Measurements from ENCODE around the gene DENND1B. TPM values are rescaled to one million over a fixed set of nuclear protein-coding genes. Genes with fewer than 3 reads are reported as not detected.

Gene DENND1B
- total and polyA plus RNA-seq, 9 of the 15 experiments (the other 6 are each of a cell fraction or from before 2014, with no cell fraction given), result 2.1 to 12.1 (median 7.5) TPM

DNA sequence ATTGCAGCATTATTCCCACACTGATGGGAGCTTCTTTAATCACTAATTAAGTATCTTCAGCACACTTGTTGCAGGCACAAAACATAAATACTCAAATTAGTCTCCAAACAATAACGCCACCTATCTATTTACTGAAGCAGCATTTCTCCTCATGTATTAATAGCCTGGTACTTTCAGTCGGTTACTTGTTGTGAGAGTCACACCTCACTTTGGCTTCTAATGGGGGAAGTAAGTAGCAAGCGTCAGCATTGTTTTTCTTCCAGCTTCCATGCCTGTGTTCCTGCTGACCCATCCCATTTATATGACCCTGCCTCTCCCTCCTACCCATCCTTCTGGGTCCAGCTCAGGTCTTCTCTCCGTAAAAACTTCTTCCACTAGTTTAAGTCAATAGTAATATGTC lies 31.9 kb upstream of the DENND1B start:
- Histone ChIP-seq H3K4me2 (ENCODE audit: insufficient read depth, low read length) (no peak overlapping the region), H3K4me1 (replicated peaks in 1 of 2; ENCODE audit: control insufficient read depth in 2 of 2, insufficient read depth in 2 of 2, low read length in 2 of 2) (no peaks in the 10 kb centered on the region), H3K4me3 (no peak overlapping the region), H4K20me1 (replicated peaks; ENCODE audit: control insufficient read depth, insufficient read depth, low read length) (no peaks in the 10 kb centered on the region), H2AFZ (ENCODE audit: low read depth, low read length) (0 out of 2 replicates have a peak overlapping the region, but pooled peaks have one; percentile 0), H3K36me3 (ENCODE audit: control insufficient read depth, insufficient read depth, low read length) (no peaks in the 10 kb centered on the region), H3K9me1 (ENCODE audit: control insufficient read depth, insufficient read depth, low read length) (no peaks in the 10 kb centered on the region), H3K79me2 (ENCODE audit: control insufficient read depth, insufficient read depth, low read length) (no peaks in the 10 kb centered on the region), H3K9me3 (replicated peaks; ENCODE audit: control insufficient read depth, insufficient read depth, low read depth, low read length) (no peaks in the 10 kb centered on the region), H3K9ac (ENCODE audit: insufficient read depth in 1 of 2, low read depth in 2 of 2, low read length in 2 of 2) (no peak overlapping the region), H3K27ac (ENCODE audit: extremely low read depth, low read depth, low read length) (no peak overlapping the region), H3K27me3 (ENCODE audit: control insufficient read depth in 2 of 2, insufficient read depth in 2 of 2, low read length in 2 of 2) (no peaks in the 10 kb centered on the region; a peak in 2 of 5 replicates)
- ATAC-seq (no peak; the same call in 2 of the 3 replicates), DNase-seq (ENCODE audit: extremely low read depth in 1 of 4, low spot score in 3 of 4) (no peak), FAIRE-seq (no peak)
- intact Hi-C loops (cut with micrococcal nuclease), result no loop called here
- no TSS peak for BruUV-seq (replicated peaks)
- in situ Hi-C loops (cut with MboI), result no loop called here
- TF ChIP-seq FOXK2 (conservative IDR thresholded peaks at IDR 0.05 in 1 of 2, IDR thresholded peaks at IDR 0.05 in 1 of 2; ENCODE audit: low read depth in 2 of 2) (no peak), HDAC1 (IDR thresholded peaks at IDR 0.05) (no peak), ZNF197 (CRISPR knock-in tag; IDR thresholded peaks at IDR 0.05; ENCODE audit: low read depth) (no peak), BRD9 (IDR thresholded peaks at IDR 0.05; ENCODE audit: low read depth, partially characterized antibody) (no peak), SLC30A9 (CRISPR knock-in tag; IDR thresholded peaks at IDR 0.05) (no peak), NBN (IDR thresholded peaks at IDR 0.05; ENCODE audit: low read depth) (no peak), ZNF696 (CRISPR knock-in tag; conservative IDR thresholded peaks at IDR 0.05) (no peak), ZNF584 (CRISPR knock-in tag; IDR thresholded peaks at IDR 0.05; ENCODE audit: low read depth) (no peak), CBX2 (IDR thresholded peaks at IDR 0.05; ENCODE audit: insufficient read depth, low read length, poor library complexity, severe bottlenecking) (no peak), ATF7 (IDR thresholded peaks at IDR 0.05) (no peak)
- TF ChIP-seq, protein P1, sequence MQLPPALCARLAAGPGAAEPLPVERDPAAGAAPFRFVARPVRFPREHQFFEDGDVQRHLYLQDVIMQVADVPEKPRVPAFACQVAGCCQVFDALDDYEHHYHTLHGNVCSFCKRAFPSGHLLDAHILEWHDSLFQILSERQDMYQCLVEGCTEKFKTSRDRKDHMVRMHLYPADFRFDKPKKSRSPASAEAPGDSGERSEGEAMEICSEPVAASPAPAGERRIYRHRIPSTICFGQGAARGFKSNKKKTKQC (CRISPR knock-in tag; IDR thresholded peaks at IDR 0.05), result no peak
- TF ChIP-seq, protein P2, sequence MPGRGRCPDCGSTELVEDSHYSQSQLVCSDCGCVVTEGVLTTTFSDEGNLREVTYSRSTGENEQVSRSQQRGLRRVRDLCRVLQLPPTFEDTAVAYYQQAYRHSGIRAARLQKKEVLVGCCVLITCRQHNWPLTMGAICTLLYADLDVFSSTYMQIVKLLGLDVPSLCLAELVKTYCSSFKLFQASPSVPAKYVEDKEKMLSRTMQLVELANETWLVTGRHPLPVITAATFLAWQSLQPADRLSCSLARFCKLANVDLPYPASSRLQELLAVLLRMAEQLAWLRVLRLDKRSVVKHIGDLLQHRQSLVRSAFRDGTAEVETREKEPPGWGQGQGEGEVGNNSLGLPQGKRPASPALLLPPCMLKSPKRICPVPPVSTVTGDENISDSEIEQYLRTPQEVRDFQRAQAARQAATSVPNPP (IDR thresholded peaks at IDR 0.05; ENCODE audit: borderline replicate concordance, insufficient read depth, insufficient read length), result no peak
- TF ChIP-seq, protein P3, sequence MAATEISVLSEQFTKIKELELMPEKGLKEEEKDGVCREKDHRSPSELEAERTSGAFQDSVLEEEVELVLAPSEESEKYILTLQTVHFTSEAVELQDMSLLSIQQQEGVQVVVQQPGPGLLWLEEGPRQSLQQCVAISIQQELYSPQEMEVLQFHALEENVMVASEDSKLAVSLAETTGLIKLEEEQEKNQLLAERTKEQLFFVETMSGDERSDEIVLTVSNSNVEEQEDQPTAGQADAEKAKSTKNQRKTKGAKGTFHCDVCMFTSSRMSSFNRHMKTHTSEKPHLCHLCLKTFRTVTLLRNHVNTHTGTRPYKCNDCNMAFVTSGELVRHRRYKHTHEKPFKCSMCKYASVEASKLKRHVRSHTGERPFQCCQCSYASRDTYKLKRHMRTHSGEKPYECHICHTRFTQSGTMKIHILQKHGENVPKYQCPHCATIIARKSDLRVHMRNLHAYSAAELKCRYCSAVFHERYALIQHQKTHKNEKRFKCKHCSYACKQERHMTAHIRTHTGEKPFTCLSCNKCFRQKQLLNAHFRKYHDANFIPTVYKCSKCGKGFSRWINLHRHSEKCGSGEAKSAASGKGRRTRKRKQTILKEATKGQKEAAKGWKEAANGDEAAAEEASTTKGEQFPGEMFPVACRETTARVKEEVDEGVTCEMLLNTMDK (IDR thresholded peaks at IDR 0.05; ENCODE audit: borderline replicate concordance, insufficient read depth, low read depth, low read length, poor library complexity, severe bottlenecking), result no peak
- TF ChIP-seq, protein P4, sequence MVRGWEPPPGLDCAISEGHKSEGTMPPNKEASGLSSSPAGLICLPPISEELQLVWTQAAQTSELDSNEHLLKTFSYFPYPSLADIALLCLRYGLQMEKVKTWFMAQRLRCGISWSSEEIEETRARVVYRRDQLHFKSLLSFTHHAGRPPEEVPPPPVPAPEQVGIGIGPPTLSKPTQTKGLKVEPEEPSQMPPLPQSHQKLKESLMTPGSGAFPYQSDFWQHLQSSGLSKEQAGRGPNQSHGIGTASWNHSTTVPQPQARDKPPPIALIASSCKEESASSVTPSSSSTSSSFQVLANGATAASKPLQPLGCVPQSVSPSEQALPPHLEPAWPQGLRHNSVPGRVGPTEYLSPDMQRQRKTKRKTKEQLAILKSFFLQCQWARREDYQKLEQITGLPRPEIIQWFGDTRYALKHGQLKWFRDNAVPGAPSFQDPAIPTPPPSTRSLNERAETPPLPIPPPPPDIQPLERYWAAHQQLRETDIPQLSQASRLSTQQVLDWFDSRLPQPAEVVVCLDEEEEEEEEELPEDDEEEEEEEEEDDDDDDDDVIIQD (CRISPR knock-in tag; IDR thresholded peaks at IDR 0.05), result no peak
- TF ChIP-seq, protein P5, sequence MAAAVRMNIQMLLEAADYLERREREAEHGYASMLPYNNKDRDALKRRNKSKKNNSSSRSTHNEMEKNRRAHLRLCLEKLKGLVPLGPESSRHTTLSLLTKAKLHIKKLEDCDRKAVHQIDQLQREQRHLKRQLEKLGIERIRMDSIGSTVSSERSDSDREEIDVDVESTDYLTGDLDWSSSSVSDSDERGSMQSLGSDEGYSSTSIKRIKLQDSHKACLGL (CRISPR knock-in tag; IDR thresholded peaks at IDR 0.05; ENCODE audit: borderline replicate concordance, poor library complexity, severe bottlenecking), result no peak
- POLR2A ChIA-PET, result interaction anchor here (0.6 to 2.1 kb wide), 2 partner anchors 12 to 94 kb away, joined by 3 to 8 read pairs; no protein-coding TSS in a partner anchor
- WGBS (ENCODE audit: insufficient coverage, low coverage, missing lambda C conversion rate), result 21% methylated on average over 4 of the region's 4 CpGs
- CTCF ChIA-PET (ENCODE audit: low intra/inter-chr PET ratio), result no interaction called here
